HG03520 (cell line): ENCODE measurements around the gene RAP1A.

Experiments used
- ATAC-seq: cut with Tn5 transposase; IDR thresholded peaks from one replicate; pipeline ENCODE4 v1.9.1; 2021; ENCODE audit warnings: mild to moderate bottlenecking, moderate library complexity; ENCODE audit not compliant: unreplicated experiment

Gene RAP1A

GRCh38 chr1:111619635-111620440 is at the start of gene RAP1A:
Gene RAP1A (plus strand): TSS chr1:111619789. CDS start chr1:111691361, 71,572 bp downstream.
- peak; percentile 43 for ATAC-seq

- no peak for ATAC-seq
Observed at GRCh38 chr1:111569913-111570312, 49.7 kb upstream of the RAP1A start.

- peak; percentile 58 for ATAC-seq
Observed at GRCh38 chr1:111570781-111571181, 48.8 kb upstream of the RAP1A start.

- no peak for ATAC-seq
Observed at GRCh38 chr1:111571239-111571638, 48.4 kb upstream of the RAP1A start.

GRCh38 chr1:111571987-111572386 is 47.6 kb upstream of the RAP1A start:
- ATAC-seq: no peak

- ATAC-seq: no peak
Observed at GRCh38 chr1:111576547-111576946, 43.0 kb upstream of the RAP1A start.

- no peak for ATAC-seq
Observed at GRCh38 chr1:111577814-111578213, 41.8 kb upstream of the RAP1A start.

GRCh38 chr1:111581166-111581565 is 38.4 kb upstream of the RAP1A start:
- ATAC-seq: no peak

GRCh38 chr1:111582016-111582415 is 37.6 kb upstream of the RAP1A start:
- no peak for ATAC-seq

- no peak for ATAC-seq
Observed at GRCh38 chr1:111582644-111583618, 36.7 kb upstream of the RAP1A start.

GRCh38 chr1:111585447-111586086 is 34.0 kb upstream of the RAP1A start:
- no peak for ATAC-seq

- ATAC-seq: no peak
Observed at GRCh38 chr1:111586112-111586511, 33.5 kb upstream of the RAP1A start.

- no peak for ATAC-seq
Observed at GRCh38 chr1:111587509-111588174, 31.9 kb upstream of the RAP1A start.

GRCh38 chr1:111591937-111592336 is 27.7 kb upstream of the RAP1A start:
- ATAC-seq: no peak

GRCh38 chr1:111592389-111593361 is 26.9 kb upstream of the RAP1A start:
- ATAC-seq: peak; percentile 69

- ATAC-seq: no peak
Observed at GRCh38 chr1:111593403-111594305, 25.9 kb upstream of the RAP1A start.

GRCh38 chr1:111594306-111594693 is 25.3 kb upstream of the RAP1A start:
- no peak for ATAC-seq

- no peak for ATAC-seq
Observed at GRCh38 chr1:111595807-111596206, 23.8 kb upstream of the RAP1A start.
